ENCODE results near the gene CELF4.
"Not testable (repeated sequence)": the region's sequence is repeated elsewhere in the genome, so short reads cannot be mapped to it uniquely, and the experiment has no call there.

CELF4 gene

DNA sequence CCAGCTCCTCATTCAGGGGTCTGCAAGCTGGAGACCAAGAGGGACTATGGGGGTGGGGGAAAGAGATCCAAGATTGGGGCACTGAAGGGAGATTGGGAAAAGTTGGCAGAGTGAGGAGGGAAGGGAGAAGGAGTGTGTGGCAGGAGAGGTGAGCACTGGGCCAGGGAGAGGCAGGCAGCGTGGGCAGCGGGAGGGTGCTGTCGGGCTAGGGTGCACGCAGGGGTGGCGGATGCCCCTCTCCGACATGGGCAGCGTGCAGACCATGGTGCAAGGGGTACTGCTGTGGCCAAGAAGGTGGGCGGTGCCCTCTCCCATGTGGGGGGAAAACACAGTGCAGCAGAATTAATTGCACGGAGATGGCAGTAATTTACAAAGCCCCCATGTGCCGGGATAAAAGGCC, 74.1 kb downstream of the CELF4 start:
- DNase-seq = no peak

DNA sequence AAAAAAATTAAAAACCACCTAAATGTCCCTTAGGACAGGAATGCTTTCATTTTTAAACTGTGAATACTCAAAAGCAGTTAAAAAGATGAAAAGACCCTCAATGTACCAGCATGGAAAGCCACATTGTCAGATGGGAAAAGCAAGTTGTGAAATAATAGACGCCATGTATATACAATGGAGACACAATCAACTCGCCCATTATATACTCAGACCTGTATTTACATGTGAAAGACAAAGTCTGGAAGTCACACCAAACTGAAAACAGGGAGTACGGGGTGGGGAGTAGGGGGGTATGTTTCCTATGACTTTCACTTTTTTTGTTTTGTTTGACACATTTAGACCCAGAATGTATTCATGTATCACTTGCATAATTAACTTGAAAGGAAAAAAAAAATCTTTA, 75.6 kb downstream of the CELF4 start:
- DNase-seq = no peak

GRCh38 chr18:37489011-37489410, 76.6 kb downstream of the CELF4 start:
- no peak for DNase-seq

GRCh38 chr18:37487400-37487867, 78.2 kb downstream of the CELF4 start:
- DNase-seq = no peak

DNA sequence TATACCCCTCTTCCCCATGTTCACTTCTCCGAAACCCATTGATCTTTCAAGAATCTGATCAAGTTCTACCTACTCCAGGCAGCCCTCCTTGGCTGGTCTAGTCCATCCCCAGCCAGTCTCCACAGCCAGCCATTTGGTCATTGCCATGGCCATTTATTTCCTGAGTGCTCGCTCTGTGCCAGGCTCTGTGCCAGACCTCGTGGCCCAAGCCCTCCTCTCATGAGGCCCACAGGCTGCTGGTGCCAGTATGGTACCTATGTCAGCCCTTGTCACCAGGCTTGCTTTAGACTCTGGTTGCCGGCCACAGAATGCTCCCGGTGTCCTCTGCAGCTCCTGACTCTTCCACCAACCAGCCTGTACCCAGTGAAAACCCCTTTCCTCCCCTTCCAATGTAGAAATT, 78.8 kb downstream of the CELF4 start:
- DNase-seq = no peak

GRCh38 chr18:37484983-37485834, 80.4 kb downstream of the CELF4 start:
- no peak for DNase-seq

DNA sequence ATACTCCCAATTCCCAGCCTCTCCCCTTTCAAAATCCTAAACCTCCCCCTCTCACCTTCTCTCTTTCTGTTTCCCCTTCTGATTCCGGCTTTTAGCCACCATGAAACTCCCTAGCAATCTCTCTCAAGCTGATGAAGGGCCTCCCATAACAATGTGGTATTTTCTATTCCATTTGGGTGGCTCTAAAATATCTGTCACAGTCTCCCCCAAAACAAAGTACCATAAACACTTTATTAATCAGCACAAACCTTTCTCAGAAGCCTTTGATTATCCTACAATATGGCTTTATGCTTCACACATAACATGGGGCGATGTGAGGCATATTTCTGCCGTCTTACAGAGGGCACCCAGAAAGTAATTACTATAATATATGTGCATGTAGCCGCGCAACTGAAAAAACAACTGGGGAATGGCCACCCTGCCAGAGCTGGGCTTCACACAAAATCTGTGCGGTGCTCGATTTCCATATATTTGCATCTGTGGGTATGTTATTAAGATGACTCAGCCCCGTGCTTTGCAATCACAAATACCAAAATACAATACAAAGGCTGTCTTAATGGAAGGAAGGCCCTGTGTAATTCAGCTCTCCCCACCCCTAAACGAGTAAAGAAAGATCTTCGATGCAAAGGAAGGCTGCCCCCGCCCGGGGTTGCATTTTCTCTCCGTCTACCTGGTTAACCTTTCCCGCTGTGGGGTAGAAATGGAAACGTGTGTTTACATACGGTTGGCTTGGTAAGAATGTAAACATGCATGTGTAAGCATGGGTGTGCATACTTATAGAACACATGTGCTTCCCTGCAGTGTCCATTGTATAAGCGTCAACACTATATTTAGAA, 81.4 kb downstream of the CELF4 start:
- no peak for DNase-seq

DNA sequence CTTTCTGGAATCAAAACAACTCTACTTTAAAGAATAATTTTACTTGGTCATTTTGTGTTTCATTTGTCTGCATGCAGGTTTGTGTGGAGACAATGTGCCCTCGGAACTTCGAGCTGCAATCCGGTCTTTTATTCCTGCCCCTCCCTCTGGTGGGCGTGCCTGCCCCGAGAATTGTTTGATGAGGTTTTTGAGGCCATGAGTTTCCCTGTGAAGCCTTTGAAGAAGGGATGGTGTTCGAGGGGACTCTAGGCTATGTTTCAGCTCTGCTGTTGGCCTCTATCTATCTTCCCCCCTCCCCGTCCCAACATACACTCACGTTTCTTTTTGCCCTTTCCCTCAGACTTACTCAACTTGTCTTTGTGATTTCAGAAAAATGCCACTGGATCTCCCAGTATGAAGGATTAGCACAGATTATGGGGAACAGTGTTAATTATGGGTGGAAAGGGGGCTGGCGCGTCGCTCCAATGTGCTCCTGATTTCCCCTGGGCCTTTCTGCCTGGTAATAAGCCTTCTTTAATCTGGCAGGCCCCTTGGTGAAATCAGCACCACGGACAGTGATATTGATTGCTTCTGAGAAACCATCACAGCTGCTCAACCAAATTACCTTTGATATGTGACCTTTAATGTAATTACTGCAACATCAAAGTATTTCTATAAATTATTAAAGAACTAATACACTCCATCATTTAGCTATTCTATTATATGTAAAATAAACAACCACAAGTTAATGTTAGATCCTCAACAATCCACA, 82.2 kb downstream of the CELF4 start:
- DNase-seq = no peak

- no peak for DNase-seq
Measured at GRCh38 chr18:37482433-37482832, 83.2 kb downstream of the CELF4 start.

- no peak for DNase-seq
Measured at GRCh38 chr18:37482002-37482401, 83.6 kb downstream of the CELF4 start.

GRCh38 chr18:37481491-37481890, 84.1 kb downstream of the CELF4 start:
- DNase-seq = no peak

- no peak for DNase-seq
Measured at GRCh38 chr18:37481072-37481471, 84.5 kb downstream of the CELF4 start.

GRCh38 chr18:37476611-37477295, 88.8 kb downstream of the CELF4 start:
- DNase-seq = no peak

DNA sequence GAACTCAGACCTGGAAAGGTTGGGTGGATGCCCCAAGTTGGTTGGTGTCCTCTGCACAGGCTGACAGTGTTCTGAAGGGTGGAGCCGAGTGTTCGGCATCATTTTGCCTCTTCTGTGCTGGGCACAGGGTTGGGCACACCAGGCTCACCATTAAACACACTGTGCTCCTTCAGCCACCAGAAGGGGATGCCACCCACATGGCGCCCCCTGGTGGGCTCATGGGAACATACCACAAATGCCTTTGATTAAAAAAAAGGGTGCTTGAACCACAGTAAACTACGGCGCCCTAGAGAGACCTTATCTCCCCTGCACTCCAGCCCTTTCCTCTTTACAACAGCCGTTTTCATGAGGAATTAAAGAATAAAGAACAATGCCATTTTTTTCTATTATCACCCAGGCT, 89.4 kb downstream of the CELF4 start:
- no peak for DNase-seq

- no peak for DNase-seq
Measured at GRCh38 chr18:37473195-37473840, 92.3 kb downstream of the CELF4 start.

DNA sequence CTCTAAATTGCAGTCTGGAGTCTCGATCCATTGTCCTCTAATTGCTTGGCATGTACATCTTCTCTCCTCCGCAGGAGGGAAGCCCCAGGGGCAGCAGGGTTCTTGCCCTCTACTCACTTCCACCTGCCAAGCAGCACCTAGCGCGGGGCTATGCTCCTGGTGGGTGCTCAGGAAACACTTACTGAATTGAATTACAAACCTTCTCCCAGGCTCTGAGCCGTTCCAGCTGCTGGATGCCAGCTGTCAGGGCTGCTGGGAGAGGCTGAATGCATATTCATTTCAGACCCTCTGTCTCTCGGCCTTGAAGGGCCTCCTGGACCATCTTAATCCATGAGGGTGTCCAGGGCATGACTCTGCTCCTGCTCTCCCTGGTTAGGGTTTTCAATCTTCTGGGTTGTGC, 94.0 kb downstream of the CELF4 start:
- DNase-seq = no peak

DNA sequence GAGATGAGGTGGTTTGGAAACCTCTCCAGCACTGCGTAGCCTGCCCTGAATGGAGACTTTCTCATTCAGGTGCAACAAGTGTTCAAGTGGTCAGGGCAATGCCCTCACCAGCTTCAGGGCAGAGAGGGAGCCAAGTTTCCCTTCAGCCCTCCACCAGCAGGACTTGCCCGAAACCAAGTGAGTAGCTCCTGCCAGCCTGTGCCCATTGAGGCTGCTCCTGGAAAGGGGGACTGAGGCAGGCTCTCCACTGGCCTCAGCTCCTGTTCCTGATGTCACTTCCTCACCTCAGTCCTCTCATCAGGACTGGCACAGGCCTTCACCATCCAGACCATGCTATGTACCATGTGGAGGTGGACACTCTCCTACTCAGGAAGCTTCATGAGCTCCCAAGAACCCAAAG, 94.6 kb downstream of the CELF4 start:
- DNase-seq = no peak

DNA sequence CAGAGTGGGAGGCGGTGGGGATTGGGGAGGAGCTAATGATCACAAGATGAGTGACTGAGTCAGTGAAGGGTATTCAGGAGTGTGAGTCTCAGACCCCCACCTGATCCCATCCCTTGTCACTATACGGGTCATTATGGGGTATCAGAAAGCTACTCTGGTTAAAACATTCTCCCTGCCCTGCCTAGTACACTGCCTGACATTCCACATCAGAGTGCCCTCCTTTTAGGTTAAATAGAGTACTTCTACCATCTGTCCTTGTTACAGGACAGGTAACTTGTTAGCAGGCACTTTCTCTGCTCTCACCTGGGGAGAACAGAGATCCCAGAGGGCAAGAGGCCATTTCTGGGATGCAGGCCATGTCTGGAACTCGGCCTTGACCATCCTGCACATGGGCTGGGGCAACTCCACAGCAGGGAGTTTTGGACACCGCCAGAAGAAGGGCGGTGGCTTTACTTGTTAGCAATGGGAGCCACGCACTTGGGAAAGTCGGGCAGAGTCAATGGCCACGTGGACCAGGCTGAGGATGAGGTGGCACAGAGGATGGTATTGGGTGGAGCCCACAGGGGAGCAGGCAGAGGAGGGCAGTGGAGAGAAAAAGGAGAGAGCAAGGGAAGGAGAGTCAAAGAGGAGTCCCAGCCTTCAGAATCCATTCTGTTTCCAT, 98.5 kb downstream of the CELF4 start:
- DNase-seq = no peak

- no peak for DNase-seq
Measured at GRCh38 chr18:37465958-37466357, 99.6 kb downstream of the CELF4 start.

DNA sequence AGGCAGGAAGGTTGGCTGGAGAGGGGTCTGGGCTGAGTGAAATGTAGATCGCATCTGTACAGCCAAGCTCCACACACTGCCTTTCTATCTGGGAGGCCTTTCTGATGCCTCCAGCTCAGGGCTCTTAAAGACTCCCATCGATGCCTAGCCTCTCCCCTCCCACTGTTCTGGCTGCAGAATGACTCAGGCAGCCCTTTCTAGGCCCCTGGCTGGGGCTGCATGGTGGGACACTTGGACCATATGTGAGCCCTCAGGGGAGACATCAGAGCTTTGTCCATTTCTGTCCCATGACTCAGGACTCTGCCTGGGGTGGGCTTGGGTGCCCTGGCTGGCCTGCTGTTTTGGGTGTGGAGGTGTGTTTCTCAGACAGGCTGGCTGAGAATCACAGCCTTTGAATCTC, 101.3 kb downstream of the CELF4 start:
- DNase-seq = no peak

- not testable (repeated sequence) for DNase-seq
Measured at GRCh38 chr18:37461329-37461728, 104.3 kb downstream of the CELF4 start.

DNA sequence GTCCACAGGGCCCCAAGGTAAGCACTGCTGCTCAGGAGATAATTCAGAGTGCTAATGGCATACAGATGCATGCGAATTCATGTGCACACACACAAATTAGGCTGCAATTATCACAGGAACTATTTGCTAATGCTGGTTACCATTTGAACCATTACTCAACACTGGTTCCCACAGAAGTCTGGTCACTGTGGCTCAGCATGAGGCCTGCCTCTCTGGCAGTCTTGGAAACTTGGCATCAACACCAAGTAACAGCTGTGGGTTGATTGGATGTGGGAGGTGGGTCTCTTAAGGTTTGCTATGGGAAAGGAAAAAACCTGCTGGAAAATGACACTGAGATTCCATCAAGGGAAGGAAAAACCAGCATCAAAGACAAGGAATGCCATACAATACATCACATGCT, 105.0 kb downstream of the CELF4 start:
- no peak for DNase-seq
